Measurements from ENCODE around the gene GAS2L3. TPM values are rescaled to one million over a fixed set of nuclear protein-coding genes. Genes with fewer than 3 reads are reported as not detected.

Gene GAS2L3
- total RNA-seq, 2 donors from 2014 or later: 6.9 to 9.5 TPM

- intact Hi-C loops (cut with DNase I): no loop called here
These were observed 77.6 kb downstream of the GAS2L3 start for GRCh38 chr12:100651108-100651507.

GRCh38 chr12:100651694-100652093, 78.2 kb downstream of the GAS2L3 start:
- no peak for DNase-seq (ENCODE audit: low spot score)
- intact Hi-C loops (cut with DNase I): no loop called here

More at GRCh38 chr12:100651108-100651507, 77.6 kb downstream of the GAS2L3 start:
- DNase-seq (ENCODE audit: low spot score): no peak

- DNase-seq (ENCODE audit: low spot score): no peak
- intact Hi-C loops (cut with DNase I): no loop called here
These were observed 79.0 kb downstream of the GAS2L3 start for GRCh38 chr12:100652488-100652887.

- intact Hi-C loops (cut with DNase I): no loop called here
- no peak for DNase-seq (ENCODE audit: low spot score)
These were observed 82.7 kb downstream of the GAS2L3 start for GRCh38 chr12:100656141-100656540.

- intact Hi-C loops (cut with DNase I): no loop called here
- no peak for DNase-seq (ENCODE audit: low spot score)
These were observed 83.4 kb downstream of the GAS2L3 start for GRCh38 chr12:100656856-100657255.

- no peak for DNase-seq (ENCODE audit: low spot score)
- intact Hi-C loops (cut with DNase I): no loop called here
These were observed 87.9 kb downstream of the GAS2L3 start for GRCh38 chr12:100661300-100661951.

- no peak for DNase-seq (ENCODE audit: low spot score)
- intact Hi-C loops (cut with DNase I): loop anchor here in 1 of 2 donors (5.0 kb wide), 1 partner anchor 604 kb away; no protein-coding TSS in a partner anchor
These were observed 93.1 kb downstream of the GAS2L3 start for GRCh38 chr12:100666588-100666987.

GRCh38 chr12:100668945-100669536, 95.6 kb downstream of the GAS2L3 start:
- intact Hi-C loops (cut with DNase I): loop anchor here in 1 of 2 donors (5.0 kb wide), 1 partner anchor 607 kb away; no protein-coding TSS in a partner anchor
- peak; percentile 89 for DNase-seq (ENCODE audit: low spot score)

- intact Hi-C loops (cut with DNase I): loop anchor here in 1 of 2 donors (5.0 kb wide), 1 partner anchor 608 kb away; no protein-coding TSS in a partner anchor
These were observed 96.4 kb downstream of the GAS2L3 start for GRCh38 chr12:100669922-100670321.

GRCh38 chr12:100671396-100672074, 98.1 kb downstream of the GAS2L3 start:
- intact Hi-C loops (cut with DNase I): no loop called here
- no peak for DNase-seq (ENCODE audit: low spot score)

More at GRCh38 chr12:100669922-100670321, 96.4 kb downstream of the GAS2L3 start:
- no peak for DNase-seq (ENCODE audit: low spot score)

GRCh38 chr12:100672075-100672592, 98.7 kb downstream of the GAS2L3 start:
- DNase-seq (ENCODE audit: low spot score): no peak
- intact Hi-C loops (cut with DNase I): no loop called here

- DNase-seq (ENCODE audit: low spot score): no peak
- intact Hi-C loops (cut with DNase I): no loop called here
These were observed 100.8 kb downstream of the GAS2L3 start for GRCh38 chr12:100674036-100674888.

Other genes with a start within 250 kb of the GAS2L3 start
- gene SLC17A8, start 216.6 kb upstream of the GAS2L3 start, total RNA-seq: not detected
- under 1 TPM in 1 of 2 donors, not detected in 1; 0.93 TPM for gene NR1H4, start 99.8 kb upstream of the GAS2L3 start, total RNA-seq
- under 1 TPM; 0.33 to 0.83 TPM for gene ANO4, start 221.1 kb downstream of the GAS2L3 start, total RNA-seq

Measured in posterior vena cava (tissue), 2 donors.